Cerebellar cortex (tissue), 1 donor: ENCODE data around the gene SEMA3G.

ENCODE experiments used
- DNase-seq: peaks from one replicate; pipeline ENCODE4 v3.0.0-alpha.2; 2015; ENCODE audit warnings: low spot score

The SEMA3G gene

DNA sequence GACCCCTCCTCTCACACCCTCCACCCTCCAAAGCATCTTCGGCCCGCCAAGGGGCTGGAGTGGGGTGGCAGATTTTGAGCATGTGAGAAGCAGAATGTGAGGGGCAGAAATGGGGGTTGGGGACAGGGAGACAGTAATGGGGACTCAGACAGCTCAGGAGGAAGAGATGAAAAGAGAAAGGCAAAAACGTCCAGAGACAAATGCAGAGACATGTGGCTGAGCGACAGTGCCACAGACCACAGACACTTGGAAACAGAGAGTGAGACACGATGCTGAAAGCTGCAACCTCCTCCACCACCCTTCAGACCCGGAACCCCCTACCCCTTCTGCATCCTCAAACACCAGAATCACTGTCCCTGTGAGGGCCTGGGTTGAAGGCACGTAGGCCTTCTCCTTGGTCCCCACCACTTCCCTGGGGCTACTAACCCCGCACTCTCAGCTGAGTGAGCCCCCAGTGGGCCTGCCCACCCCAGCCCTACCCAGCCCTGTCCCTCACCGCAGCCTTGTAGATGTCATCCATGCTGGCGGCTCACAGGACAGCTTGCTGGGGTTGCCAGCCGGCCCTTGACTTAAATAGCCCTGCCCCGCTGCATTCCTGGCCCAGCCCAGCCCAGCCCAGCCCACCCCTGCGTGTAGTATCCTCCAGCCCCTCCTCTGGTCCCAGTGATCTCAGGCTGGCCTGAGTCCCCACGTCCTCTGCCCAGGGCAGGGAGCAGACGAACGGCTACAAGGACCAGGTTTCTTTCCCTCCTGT is 8.8 kb upstream of the SEMA3G start, which contains the start of gene TNNC1:
TNNC1 (minus strand) TSS at position 546 of the 754 bp plus-strand sequence; CDS start at position 520, 26 bp downstream.
- peak; percentile 45 for DNase-seq

DNA sequence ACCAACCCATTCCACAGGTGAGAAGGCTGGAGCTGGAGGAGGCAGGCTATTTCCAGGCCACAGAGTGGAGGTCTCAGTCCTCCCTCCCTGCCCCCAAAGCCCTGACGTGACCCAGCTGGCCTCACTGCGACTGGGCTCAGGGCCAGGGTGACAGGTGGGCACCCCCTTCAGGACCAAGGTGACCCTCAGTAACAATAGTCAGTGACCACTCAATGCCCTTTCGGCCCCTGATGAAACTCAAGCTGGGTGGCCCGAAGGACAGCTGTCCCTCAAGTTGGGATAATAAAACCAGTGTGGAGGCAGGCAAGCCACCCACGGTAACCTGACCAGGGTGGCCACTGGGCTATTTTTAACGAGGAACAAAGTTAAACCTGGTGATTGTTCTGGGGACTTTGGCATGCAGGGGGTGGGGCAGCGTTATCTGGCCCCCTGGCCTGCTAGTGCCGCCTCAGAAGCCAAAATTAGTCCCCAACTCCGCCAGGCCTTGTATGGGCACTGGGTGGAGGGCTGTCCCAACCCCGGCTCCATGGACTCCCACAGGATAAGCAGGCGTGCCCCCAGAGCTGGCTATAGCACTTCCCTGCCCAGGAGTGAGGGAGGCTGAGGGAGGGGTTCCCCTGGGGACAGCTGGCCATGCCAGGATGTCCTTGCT is 7.8 kb upstream of the SEMA3G start:
- DNase-seq = no peak

DNA sequence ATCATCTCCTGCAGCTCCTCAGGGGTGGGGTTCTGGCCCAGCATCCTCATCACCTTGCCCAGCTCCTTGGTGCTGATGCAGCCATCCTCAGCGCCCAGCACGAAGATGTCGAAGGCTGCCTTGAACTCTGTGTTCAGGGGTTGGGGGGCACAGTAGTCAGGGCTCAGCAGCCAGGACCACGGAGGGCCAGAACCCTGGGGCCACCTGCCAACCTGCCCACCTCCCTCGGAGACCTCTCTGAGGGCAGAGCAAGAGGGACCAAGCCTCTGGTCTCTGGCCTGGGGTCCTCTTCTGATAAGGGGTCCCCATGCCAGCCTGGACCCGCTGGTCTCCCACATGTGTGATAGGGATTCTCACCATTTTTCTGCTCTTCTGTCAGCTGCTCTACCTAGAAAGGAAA is 7.2 kb upstream of the SEMA3G start:
- DNase-seq = no peak

DNA sequence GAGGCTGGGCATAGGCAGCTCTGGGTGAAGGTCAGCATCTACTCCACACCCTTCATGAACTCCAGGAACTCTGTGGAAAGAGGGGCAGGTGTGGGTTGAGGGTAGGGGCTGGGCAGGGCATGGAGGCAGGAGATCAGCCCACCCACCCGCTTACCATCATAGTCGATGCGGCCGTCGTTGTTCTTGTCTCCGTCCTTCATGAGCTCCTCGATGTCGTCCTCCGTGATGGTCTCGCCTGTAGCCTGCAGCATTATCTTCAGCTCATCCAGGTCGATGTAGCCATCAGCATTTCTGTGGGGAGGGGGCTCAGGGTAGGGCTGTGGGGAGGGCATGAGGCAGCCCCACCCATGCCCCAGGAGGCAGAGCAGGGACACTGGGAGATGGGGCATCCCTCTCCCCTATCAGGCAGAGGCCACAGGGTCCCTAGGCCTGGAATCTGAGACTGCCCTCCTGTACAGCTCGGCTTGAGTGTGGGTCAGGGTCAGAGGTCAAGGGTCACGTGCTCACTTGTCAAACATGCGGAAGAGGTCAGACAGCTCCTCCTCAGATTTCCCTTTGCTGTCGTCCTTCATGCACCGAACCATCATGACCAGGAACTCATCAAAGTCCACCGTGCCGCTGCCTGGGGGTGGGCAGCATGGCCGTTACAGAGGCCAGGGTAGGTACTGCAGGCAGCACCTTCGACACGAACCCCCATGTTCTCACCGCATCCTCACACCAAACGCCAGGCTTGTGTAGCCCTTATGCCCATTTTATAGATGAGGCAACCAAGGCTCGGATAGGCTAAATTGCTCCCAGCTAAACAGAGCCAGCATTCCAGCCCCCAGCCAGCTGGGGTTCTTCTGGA is 6.6 kb upstream of the SEMA3G start:
- no peak for DNase-seq

DNA sequence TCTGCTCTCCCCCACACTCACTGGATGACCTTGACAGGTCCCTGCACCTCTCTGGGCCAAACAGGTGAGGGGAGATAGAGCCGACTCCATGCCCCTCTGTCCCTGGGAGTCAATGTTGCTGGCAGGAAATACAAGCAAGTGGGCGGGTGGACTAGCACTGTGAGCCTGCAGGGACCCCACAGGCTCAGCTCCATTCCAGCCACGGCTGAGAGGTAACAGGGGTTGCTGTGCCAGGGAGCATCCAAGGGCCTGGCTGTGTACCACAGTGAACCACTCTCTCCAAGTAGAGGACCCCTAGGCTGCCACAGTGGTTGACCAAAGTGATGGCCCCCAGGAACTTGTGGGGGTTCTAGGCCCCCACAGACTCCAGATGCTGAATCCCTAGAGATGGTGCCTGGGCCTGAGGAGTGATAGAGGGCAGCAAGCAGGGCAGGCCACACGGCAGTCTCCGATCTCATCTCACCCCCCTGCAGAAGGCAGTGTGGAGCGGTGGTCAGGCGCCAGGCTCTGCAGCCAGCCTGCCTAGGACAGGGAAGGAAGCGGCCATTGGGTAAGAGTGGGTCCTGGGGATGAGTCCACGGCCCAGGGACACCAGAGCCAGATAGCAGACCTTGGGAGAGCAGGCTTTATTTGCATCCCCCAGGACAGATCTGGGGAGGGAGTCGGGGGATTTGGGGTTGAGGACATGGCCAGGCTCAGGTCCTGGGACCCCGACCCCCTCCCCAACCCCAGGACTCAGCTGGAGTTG is 5.8 kb upstream of the SEMA3G start:
- DNase-seq = no peak

DNA sequence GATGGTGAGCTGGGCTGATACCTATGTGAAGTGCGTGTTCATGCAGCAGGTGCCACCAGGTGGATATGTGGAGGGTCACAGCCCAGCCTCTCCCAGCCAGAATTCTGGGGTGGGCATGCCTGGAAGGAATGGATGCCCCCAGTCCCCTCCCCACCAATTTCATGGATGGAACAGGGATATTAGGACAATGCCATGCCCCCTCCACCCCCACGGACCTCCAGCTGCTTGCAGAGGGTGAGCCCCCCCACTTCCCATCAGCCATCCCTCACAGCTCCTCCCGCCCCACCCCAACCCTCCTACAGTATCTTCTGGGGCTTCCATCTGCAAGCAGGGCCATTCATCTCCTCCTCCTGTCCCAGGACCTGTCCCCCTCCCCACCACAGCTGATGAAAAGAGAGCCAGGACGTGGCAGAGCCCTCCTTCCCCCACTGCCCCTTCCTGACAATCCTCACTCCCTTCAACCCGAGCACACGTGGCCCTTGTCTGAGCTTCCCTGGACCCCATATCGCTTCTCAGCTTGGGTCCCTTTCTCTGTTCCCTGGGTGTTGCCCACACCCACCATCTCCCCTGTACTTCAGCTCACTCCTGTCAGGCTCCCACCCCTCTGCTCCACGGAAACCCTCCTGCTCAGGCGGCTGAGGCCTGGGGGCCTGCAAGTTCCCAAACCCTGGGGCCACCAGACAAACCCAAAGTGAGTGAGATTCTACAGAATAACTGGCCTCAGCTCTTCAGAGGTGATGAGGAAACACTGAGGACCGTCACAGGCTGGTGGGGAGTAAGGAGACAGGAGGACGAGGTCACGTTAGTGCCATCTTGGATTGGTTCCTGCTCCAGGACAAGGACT is 2.8 kb upstream of the SEMA3G start:
- DNase-seq = no peak

DNA sequence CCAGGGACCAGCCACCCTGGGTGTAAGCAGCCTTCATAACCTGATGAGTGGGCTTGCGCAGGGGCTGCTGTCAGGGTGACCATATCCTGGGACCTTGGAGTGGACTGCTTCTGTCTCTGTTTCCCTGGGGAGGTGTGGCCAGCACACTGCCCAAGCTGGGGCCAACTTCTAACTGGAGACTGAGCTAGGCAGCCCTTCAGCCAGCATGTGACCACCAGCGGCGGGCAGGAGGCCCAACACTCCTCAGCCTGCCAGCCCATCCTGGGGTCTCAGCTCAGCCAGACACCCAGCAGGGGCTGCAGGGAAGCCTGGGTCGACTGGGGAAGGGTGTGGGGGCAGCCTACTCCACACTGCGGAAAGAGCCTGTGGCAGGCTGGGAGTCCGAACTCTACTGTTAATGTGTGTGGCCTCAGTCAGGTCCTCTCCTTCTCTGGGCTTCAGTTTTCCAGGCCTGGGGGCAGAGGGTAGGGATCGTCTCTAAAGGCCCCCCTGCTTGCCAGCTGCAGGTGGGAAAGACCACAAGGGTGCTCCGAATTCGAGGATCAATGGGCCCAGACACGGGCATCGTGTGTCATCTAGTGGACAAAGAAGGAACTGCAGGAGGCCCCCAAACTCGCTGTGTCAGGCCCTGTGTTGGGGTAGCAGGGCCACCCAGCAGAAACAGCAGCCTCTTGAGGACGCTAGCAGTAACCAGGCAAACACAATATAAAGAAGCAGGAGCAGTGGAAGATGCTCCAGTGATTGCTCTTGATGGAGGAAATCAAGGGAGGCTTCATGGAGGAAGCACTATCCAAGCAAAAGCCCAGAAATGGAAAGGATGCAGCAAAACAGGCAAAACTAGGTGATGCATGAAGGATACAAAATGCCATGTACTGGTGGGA is 2.0 kb upstream of the SEMA3G start:
- peak; percentile 80 for DNase-seq

DNA sequence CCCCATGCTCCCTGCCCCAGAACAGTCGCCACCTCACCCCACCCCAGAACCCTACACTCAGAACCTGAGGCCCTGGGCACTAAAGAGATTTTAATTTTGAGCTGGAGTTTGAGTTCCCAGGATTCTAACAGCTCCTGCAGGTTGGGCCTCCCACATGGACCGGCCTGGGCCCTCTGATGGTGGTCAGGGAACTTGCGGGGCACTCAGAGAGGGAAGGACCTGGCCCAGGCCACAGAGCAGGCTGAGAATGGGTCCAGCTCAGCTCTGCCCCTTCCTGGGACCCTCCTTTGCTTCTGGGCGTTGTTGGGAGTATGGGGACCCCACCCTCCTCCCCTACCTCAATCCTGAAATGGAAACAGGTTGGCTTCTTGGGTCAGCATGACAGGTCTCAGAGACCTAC is 1.1 kb upstream of the SEMA3G start:
- DNase-seq = no peak

DNA sequence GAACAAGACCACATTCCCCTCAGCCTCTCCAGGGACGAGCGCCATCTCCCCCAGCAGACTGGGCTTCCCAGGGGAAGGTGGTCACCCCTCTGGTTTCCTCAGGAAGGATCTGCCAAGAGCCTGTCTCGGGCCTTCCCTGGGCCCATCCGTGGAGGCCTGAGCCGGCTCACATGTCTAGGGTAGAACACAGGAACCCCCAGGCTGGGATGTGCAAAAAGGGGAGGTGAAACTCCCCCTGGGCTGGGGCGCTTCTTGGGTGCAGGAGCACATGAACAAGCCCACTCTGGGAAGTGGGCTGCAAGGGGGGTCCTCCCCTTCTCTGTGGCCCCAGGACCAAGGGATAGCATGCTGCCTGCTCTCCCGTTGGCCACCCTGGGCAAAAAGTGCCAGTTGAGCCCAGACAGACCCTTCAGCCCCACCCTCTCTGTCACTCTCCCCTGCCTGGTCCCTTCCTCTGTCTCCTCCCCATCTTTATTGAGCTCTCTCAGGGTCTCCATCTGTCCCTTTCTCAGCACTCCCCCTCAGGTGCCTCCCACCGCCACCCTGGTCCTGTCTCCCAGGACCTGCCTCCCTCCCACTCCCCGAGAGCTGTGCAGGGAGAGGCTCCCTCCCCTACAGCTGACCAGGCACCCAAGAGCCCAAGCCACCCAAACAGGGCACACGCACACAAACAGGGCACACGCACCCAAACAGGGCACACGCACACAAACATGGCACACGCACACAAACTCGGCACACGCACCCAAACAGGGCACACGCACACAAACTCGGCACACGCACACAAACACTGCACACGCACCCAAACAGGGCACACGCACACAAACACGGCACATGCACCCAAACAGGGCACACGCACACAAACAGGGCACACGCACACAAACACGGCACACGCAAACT is 864 bp downstream of the SEMA3G start:
- no peak for DNase-seq

DNA sequence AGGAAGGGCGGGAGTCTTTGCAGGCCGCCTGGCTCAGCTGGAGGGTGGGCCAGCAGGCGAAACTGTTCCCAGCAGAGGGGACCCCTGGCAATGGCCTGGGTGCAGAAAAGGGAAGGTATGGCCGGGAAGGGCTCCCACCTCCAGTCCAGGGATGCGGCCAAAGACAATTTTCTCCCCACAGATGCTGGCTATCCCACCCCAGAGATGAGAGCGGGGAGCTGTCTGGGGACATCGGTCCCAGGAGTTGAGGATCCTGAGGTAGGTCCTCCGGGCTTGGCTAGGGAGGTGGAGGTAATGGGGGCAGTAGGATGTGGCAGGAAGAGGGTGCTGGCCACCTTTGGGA is 1.7 kb downstream of the SEMA3G start:
- DNase-seq = no peak

DNA sequence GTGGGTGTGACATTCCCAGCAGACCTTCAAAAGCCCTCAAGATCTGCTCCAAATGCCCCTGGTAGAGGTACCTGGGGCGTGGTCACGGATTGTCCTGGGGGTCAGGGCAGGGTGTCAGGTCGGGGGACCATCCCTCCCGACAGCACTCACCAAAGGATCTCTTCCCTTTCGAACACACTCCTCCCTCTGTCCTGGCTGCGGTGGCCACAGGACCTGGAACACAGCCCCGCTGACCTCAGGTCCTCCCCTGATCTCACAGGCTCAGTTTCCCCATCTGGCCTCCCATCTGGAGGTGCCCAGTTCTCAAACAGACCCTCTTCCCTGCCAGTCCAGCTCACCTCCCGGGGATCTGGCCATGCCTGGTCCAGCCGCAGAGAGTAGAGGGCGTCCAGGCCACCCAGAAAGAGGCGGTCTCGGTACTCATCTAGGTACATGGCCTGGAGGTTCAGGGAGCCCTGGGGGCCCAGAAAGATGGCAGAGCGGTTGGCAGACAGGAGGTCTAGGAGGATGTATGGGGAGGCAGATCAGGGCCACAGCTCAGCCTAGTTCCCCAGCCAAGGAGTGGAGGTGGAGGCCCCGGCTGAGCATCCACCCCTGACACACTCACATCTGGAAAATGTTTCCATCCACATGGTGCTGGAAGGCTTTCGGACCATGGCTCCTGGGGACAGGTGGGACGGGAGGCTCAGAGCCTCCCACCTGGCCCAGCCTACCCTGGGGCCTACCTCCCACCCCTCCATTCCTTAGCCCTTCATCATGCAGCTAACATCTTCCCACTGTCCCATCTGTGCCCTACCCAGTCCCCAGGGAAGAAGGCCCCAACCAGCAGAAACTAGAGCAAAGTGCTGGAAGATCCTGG is 2.3 kb downstream of the SEMA3G start:
- DNase-seq = no peak

DNA sequence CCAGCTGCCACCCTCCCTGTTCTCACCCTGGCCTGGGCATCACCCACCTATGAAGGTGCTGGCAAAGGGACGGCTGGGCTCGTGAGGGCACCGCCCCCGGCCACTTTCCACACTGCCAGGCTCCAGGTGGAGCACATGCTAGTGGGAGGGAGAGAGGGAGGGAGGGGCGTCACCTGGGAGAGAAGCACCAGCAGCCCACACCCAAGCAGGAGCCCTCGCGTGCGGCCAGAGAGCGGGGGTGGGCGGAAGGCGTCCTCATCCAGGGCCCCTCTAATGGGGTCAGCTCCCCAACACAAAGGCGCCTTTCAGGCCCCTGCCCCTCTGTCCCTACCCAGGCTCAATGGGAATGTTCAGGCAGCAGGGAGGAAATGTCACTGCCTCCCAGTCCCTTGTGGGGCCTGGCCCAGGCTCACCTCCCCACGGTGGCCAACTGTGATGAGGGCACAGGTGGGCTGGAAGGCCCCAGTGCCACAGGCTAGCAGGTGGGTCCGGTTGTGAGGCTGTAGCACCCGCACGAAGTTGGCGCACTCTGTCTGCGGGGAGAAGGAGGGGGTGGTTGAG is 3.1 kb downstream of the SEMA3G start:
- no peak for DNase-seq

DNA sequence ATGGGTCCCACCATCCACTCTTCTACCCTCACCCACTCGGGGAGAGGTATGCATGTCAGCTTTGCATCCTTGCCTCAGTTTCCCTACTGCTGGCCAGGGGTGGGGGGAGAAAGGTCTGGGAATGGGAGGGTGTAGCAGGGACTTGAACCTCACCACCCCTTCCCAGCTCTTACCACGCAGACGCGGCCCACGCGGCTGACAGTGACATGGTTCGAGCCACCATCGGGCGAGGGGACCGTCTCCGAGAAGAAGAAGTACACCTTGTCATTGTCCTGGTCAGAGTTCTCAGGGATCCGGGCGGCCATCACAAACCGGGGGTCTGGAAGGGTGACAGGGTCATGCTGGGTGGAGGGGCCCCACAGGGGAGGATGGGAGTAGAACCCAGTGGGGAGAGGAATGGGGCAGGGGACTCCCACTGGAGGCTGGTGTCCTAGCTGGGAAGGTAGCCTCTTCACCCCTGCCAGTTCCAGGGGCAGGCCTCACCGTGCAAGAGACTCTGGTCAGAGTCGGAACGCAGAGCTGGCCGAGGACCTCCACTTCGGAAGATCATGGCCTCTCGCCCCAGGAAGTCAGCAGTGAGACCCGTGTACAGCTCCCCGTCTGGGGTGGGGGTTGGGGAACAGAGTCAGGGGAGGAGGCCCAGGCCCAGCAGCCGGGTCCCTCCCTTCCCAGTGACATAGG is 3.7 kb downstream of the SEMA3G start:
- DNase-seq = no peak

DNA sequence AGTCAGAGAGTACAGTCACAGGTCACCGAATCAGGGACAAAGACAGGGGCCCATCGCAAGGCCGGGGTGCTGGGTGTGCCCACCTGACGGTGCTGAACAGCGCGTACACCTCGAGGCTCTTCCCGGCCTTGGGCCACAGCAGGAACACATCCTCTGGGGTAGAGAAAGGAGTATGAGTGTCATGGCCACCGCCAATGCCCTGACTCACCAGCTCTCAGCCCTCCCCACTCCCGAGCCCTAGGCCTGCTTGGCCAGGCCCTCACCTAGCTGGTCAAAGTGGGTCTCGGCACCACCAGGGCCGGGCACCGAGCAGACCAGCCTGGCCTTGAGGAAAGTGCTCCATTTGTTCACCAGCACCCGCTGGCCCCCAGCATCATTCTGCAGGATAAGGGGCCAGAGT is 4.2 kb downstream of the SEMA3G start:
- DNase-seq = no peak

DNA sequence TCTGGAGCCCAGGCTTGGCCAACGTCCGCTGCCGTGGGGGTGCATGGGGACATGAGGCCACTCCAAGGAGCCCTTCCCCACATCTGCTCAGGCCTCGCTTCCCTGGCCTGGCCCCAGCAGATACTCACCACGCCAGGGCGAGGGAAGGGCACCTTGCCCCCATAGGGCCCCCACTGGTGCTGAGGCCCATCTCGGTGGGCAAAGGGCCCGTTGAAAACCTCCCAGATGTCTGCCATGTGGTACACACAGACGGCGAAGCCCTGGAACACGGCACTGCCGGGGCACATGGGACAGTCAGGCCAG is 4.7 kb downstream of the SEMA3G start:
- DNase-seq = no peak

DNA sequence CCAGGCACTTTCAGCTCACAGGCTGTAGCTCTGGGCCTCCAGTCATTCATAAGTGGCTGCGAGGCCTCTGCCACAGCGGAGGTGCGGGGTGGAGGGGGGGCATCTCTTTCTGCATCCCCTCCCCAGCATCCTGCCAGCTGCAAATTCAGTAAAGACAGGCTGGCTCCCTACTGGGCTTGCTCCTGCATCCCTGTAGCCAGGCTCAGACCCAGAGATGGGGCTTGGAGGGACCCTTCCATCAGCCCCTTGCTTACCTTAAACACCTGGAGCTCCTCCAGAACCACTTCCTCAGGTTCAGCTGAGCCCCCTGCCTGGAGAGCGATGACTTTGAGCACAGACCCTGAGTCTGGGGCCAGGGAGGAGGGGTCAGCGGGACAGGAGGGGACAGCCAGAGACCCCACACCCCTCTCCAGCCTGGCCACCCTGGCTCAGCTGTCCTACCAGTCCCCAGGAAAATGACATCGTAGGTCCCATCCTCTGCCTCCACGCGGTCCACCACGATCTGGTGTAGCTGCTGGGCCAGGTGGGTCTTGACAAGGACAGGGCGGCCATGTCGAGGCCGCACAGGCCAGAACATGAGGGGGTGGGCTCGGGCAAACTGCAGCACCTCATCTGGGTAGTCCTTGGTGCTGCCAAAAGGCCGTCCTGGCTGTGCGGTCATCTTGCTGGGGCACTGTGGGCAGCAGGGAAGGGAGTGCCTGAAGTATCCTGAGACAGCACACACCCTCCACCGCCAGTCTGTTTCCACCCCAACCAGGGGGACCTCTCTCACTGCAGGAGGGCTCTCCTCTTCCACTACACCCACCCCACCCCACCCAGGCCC is 5.3 kb downstream of the SEMA3G start:
- no peak for DNase-seq
